Esophagus squamous epithelium (tissue), 5 donors: ENCODE measurements around the gene GPBP1. TPM values are rescaled to one million over a fixed set of nuclear protein-coding genes. Genes with fewer than 3 reads are reported as not detected.

ENCODE experiments used
- DNase-seq: peaks from one replicate; lab custom pipeline; 2025; lab: John Stamatoyannopoulos, UW
- H3K27ac ChIP-seq, 4 donors: fragments of 200-600 bp; sonication (generic); one replicate each; pipeline ENCODE4 v1.5.1; 2016 to 2019; ENCODE audit warnings: mild to moderate bottlenecking in 1 of 4
- H3K27me3 ChIP-seq, 4 donors: fragments of 200-600 bp; sonication (generic); 1 replicate in 3 of 4; 2 replicates in 1 of 4; pipeline versions ENCODE4 v1.5.1 to v1.6.0; 2017 to 2021; ENCODE audit warnings: antibody characterized with exemption in 1 of 4
- H3K36me3 ChIP-seq, 3 donors: fragments of 200-600 bp; sonication (generic); one replicate each; pipeline ENCODE4 v1.5.1; 2016 to 2019
- H3K4me1 ChIP-seq, 3 donors: fragments of 200-600 bp; sonication (generic); one replicate each; pipeline ENCODE4 v1.5.1; 2017 to 2019
- H3K4me3 ChIP-seq, 4 donors: fragments of 200-600 bp; sonication (generic); 1 replicate in 3 of 4; 2 replicates in 1 of 4; pipeline ENCODE4 v1.5.1; 2016 to 2019; ENCODE audit warnings: mild to moderate bottlenecking in 2 of 4, moderate library complexity in 1 of 4
- H3K9me3 ChIP-seq, 3 donors: fragments of 200-600 bp; sonication (generic); one replicate each; pipeline ENCODE4 v1.5.1; 2016 to 2019
- CTCF ChIP-seq, 6 experiments: fragments of 450-650 bp in 4 of 6; fragments of 200-600 bp in 2 of 6; sonication (generic) in 2 of 6; IDR thresholded peaks; one replicate each; pipeline ENCODE4 v1.5.1; 2016 to 2019; ENCODE audit warnings: antibody characterized with exemption in 6 of 6, mild to moderate bottlenecking in 4 of 6, moderate library complexity in 4 of 6
- POLR2A ChIP-seq, 4 donors: fragments of 450-650 bp; IDR thresholded peaks; one replicate each; pipeline ENCODE4 v1.6.1; 2017; ENCODE audit warnings: antibody characterized with exemption in 4 of 4, mild to moderate bottlenecking in 4 of 4, moderate library complexity in 3 of 4
- WGBS, 2 donors: methylation state at CpG; one replicate each; pipeline ENCODE4 v1.1.5; 2018; 5-methylcytosine and 5-hydroxymethylcytosine counted together
- intact Hi-C: fragments of 100-400 bp; cut with DNase I; formaldehyde crosslinking; loops from one replicate; pipeline ENCODE4 v1.15.0; 2022
- total RNA-seq, 4 donors: library from RNA; depleted of rRNA; stranded (reverse); fragments of >200 nt; gene quantifications; one replicate each; pipeline ENCODE4 v1.1.0, GENCODE V29; 2016
- donor health status: DM: yes; HTN: yes; CAD: no.

The GPBP1 gene, protein sequence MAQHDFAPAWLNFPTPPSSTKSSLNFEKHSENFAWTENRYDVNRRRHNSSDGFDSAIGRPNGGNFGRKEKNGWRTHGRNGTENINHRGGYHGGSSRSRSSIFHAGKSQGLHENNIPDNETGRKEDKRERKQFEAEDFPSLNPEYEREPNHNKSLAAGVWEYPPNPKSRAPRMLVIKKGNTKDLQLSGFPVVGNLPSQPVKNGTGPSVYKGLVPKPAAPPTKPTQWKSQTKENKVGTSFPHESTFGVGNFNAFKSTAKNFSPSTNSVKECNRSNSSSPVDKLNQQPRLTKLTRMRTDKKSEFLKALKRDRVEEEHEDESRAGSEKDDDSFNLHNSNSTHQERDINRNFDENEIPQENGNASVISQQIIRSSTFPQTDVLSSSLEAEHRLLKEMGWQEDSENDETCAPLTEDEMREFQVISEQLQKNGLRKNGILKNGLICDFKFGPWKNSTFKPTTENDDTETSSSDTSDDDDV
- 10 to 100 TPM; 27.4 to 64.3 (median 43.2) TPM for total RNA-seq

- whole genome bisulfite sequencing, 2 donors, result 0 to 1% methylated on average over 9 to 25 of the region's 83 CpGs
- peak in 2 of 6 experiments; percentile 11 to 23 for TF ChIP-seq CTCF (IDR thresholded peaks at IDR 0.05)
- TF ChIP-seq POLR2A (IDR thresholded peaks at IDR 0.05), result peak in 3 of 4 donors; percentile 71 to 85 (median 78)
- Histone ChIP-seq H3K36me3 (no peaks in the 10 kb centered on the region), H3K4me1 (peaks cover 6 to 49% (median 6%) of the 10 kb centered on the region in 3 donors), H3K9me3 (no peaks in the 10 kb centered on the region), H3K27me3 (no peaks in the 10 kb centered on the region), H3K27ac (peak within 1 kb of the TSS; percentile 100), H3K4me3 (peak within 1 kb of the TSS; percentile 93 to 96 (median 94))
- intact Hi-C loops, result no loop called here
- DNase-seq, result peak; percentile 90
Measured at GRCh38 chr5:57173319-57174127, at the start of gene GPBP1. GPBP1 (plus strand) TSS chr5:57174059; CDS start chr5:57214131, 40,072 bp downstream.

- Histone ChIP-seq H3K27me3 (no peaks in the 10 kb centered on the region), H3K27ac (no peak overlapping the region), H3K4me1 (no peaks in the 10 kb centered on the region), H3K9me3 (no peaks in the 10 kb centered on the region), H3K4me3 (no peak overlapping the region), H3K36me3 (no peaks in the 10 kb centered on the region)
- TF ChIP-seq POLR2A (IDR thresholded peaks at IDR 0.05) (no peak), CTCF (IDR thresholded peaks at IDR 0.05) (no peak)
- intact Hi-C loops, result no loop called here
- 83 to 92% methylated on average over 3 of the region's 3 CpGs for WGBS, 2 donors
- DNase-seq, result no peak
Measured at GRCh38 chr5:57128325-57128724, 45.5 kb upstream of the GPBP1 start.

- H3K4me3 ChIP-seq, result no peak overlapping the region
- H3K4me1 ChIP-seq, result no peaks in the 10 kb centered on the region
- intact Hi-C loops, result no loop called here
- H3K9me3 ChIP-seq, result no peaks in the 10 kb centered on the region
- H3K27me3 ChIP-seq, result no peaks in the 10 kb centered on the region
- no peak for TF ChIP-seq POLR2A (IDR thresholded peaks at IDR 0.05)
- no peak for TF ChIP-seq CTCF (IDR thresholded peaks at IDR 0.05)
- DNase-seq, result no peak
- H3K27ac ChIP-seq, result no peak overlapping the region
- 73 to 91% methylated on average over 2 of the region's 2 CpGs for WGBS, 2 donors
- H3K36me3 ChIP-seq, result no peaks in the 10 kb centered on the region
Measured at GRCh38 chr5:57133574-57133973, 40.3 kb upstream of the GPBP1 start.

- DNase-seq, result no peak
Measured at GRCh38 chr5:57137401-57137800, 36.5 kb upstream of the GPBP1 start.

More at GRCh38 chr5:57137401-57137800, 36.5 kb upstream of the GPBP1 start:
- 46 to 57% methylated on average over 2 of the region's 2 CpGs for WGBS, 2 donors
- no peaks in the 10 kb centered on the region for H3K4me1 ChIP-seq
- H3K4me3 ChIP-seq, result no peak overlapping the region
- H3K9me3 ChIP-seq, result no peaks in the 10 kb centered on the region
- H3K27me3 ChIP-seq, result no peaks in the 10 kb centered on the region
- intact Hi-C loops, result no loop called here
- H3K27ac ChIP-seq, result no peak overlapping the region
- H3K36me3 ChIP-seq, result no peaks in the 10 kb centered on the region
- no peak for TF ChIP-seq POLR2A (IDR thresholded peaks at IDR 0.05)
- TF ChIP-seq CTCF (IDR thresholded peaks at IDR 0.05), result no peak
